Suprapubic skin (tissue), 4 donors: ENCODE measurements around the gene SH2D6.

Source experiments
- EP300 ChIP-seq: sonication (generic); formaldehyde crosslinking; IDR thresholded peaks from one replicate; pipeline ENCODE4 v1.6.1; 2017; ENCODE audit warnings: antibody characterized with exemption
- POLR2A ChIP-seq, 2 donors: fragments of 450-650 bp; IDR thresholded peaks; one replicate each; pipeline ENCODE4 v1.6.1; 2017; ENCODE audit warnings: antibody characterized with exemption in 2 of 2, mild to moderate bottlenecking in 2 of 2, moderate library complexity in 2 of 2
- POLR2AphosphoS5 ChIP-seq, 3 donors: sonication (generic); formaldehyde crosslinking; IDR thresholded peaks; one replicate each; pipeline ENCODE4 v1.6.1; 2017; ENCODE audit warnings: antibody characterized with exemption in 3 of 3
- TF ChIP-seq, protein P1 (sequence below), 2 donors: fragments of 200-600 bp in 1 of 2; fragments of 450-650 bp in 1 of 2; sonication (generic) in 1 of 2; IDR thresholded peaks; one replicate each; pipeline ENCODE4 v1.5.1; 2016 to 2019; ENCODE audit warnings: antibody characterized with exemption in 2 of 2, mild to moderate bottlenecking in 1 of 2, moderate library complexity in 1 of 2

DNA sequence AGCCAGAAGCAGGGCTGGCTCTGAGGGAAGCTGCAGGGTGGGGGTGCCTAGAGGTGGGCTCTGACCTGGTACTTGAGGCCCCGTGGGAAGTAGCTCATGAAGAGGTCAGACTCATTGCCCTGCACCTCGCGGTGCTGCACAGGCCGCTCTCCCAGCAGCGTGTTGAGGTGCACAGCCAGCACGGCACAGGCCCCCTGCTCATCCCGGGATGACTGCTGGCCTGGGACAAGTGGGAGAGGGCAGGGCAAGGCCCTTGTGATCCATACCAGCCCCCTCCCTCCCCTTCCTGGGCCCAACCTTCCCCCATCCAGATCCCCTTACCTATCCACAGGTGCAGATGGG, 17.1 kb upstream of the SH2D6 start:
- TF ChIP-seq, protein P1, sequence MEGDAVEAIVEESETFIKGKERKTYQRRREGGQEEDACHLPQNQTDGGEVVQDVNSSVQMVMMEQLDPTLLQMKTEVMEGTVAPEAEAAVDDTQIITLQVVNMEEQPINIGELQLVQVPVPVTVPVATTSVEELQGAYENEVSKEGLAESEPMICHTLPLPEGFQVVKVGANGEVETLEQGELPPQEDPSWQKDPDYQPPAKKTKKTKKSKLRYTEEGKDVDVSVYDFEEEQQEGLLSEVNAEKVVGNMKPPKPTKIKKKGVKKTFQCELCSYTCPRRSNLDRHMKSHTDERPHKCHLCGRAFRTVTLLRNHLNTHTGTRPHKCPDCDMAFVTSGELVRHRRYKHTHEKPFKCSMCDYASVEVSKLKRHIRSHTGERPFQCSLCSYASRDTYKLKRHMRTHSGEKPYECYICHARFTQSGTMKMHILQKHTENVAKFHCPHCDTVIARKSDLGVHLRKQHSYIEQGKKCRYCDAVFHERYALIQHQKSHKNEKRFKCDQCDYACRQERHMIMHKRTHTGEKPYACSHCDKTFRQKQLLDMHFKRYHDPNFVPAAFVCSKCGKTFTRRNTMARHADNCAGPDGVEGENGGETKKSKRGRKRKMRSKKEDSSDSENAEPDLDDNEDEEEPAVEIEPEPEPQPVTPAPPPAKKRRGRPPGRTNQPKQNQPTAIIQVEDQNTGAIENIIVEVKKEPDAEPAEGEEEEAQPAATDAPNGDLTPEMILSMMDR (IDR thresholded peaks at IDR 0.05): no peak
- TF ChIP-seq POLR2A (IDR thresholded peaks at IDR 0.05) (no peak), EP300 (no peak), POLR2AphosphoS5 (IDR thresholded peaks at IDR 0.05) (no peak)
